NCI-H128 (cell line): ENCODE measurements around the gene KRTDAP.

Experiments
- DNase-seq: peaks from one replicate; lab custom pipeline; 2025; ENCODE audit not compliant: unreplicated experiment; lab: John Stamatoyannopoulos, UW

KRTDAP gene

GRCh38 chr19:35457173-35457572, 33.1 kb downstream of the KRTDAP start:
- no peak for DNase-seq

- no peak for DNase-seq
Observed at GRCh38 chr19:35455616-35456201, 34.6 kb downstream of the KRTDAP start.

GRCh38 chr19:35454663-35455062, 35.6 kb downstream of the KRTDAP start:
- no peak for DNase-seq

GRCh38 chr19:35451338-35452096, 38.7 kb downstream of the KRTDAP start:
- no peak for DNase-seq

- DNase-seq = no peak
Observed at GRCh38 chr19:35449359-35450043, 40.8 kb downstream of the KRTDAP start.

GRCh38 chr19:35447606-35448469, 42.4 kb downstream of the KRTDAP start, which contains the start of gene FFAR2:
TSS of gene FFAR2 (plus strand) at chr19:35448257. CDS start at chr19:35449715, 1,458 bp downstream.
- no peak for DNase-seq

- no peak for DNase-seq
Observed at GRCh38 chr19:35445826-35446593, 44.3 kb downstream of the KRTDAP start.

- DNase-seq = no peak
Observed at GRCh38 chr19:35444735-35445134, 45.5 kb downstream of the KRTDAP start.

- no peak for DNase-seq
Observed at GRCh38 chr19:35442091-35442490, 48.2 kb downstream of the KRTDAP start.

GRCh38 chr19:35439921-35440320, 50.3 kb downstream of the KRTDAP start:
- DNase-seq = no peak

GRCh38 chr19:35438527-35438926, 51.7 kb downstream of the KRTDAP start:
- no peak for DNase-seq

- DNase-seq = no peak
Observed at GRCh38 chr19:35438096-35438495, 52.2 kb downstream of the KRTDAP start.

- no peak for DNase-seq
Observed at GRCh38 chr19:35437406-35437951, 52.8 kb downstream of the KRTDAP start.
